GM19025 (cell line): ENCODE measurements around the gene ZNF445.
"Not testable (repeated sequence)": the region's sequence is repeated elsewhere in the genome, so short reads cannot be mapped to it uniquely, and the experiment has no call there.

Experiments
- ATAC-seq: cut with Tn5 transposase; IDR thresholded peaks from one replicate; pipeline ENCODE4 v1.9.1; 2021; ENCODE audit warnings: mild to moderate bottlenecking, low read depth, moderate library complexity; ENCODE audit not compliant: unreplicated experiment

ZNF445 gene

GRCh38 chr3:44478055-44478468 lies 592 bp upstream of the ZNF445 start:
- no peak for ATAC-seq

GRCh38 chr3:44476963-44477311 lies 533 bp downstream of the ZNF445 start:
- ATAC-seq = no peak

DNA sequence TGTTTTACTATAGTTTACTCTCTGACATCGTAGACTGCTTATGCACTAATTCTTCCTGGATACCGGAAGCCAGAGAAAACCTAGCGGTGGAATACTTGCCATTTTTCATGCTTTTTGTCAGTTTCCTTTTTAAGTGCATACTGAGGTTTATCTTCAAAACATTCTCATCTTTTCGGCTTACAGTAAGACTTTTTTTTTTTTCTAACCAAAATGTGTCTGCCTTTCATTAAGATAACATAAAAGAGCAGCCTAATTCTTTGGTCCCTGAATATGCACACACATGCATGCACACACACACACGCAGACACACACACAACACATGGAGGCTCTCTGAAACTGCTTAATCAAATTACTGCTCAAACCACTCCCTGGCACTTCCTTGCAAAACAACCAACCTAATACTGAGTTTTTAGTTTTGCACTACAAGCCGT lies 1.3 kb downstream of the ZNF445 start:
- no peak for ATAC-seq

- not testable (repeated sequence) for ATAC-seq
These were observed 2.6 kb downstream of the ZNF445 start for GRCh38 chr3:44474886-44475285.

- no peak for ATAC-seq
These were observed 7.0 kb downstream of the ZNF445 start for GRCh38 chr3:44470430-44470829.

DNA sequence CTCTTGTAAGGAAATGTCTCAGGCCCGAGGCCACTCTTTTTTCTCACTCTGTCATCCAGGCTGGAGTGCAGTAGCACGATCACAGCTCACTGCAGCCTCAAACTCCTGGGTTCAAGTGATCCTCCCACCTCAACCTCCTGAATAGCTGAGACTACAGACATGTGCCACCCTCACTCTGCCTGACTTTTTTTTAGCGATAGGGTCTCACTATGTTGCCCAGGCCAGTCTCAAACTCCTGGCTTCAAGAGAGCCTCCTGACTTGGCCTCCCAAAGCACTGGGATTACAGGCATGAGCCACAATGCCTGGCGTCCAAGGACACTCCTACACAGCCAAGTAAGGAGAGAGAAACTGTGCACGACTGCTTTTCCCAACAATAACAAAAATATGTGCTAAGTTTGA lies 7.6 kb downstream of the ZNF445 start:
- no peak for ATAC-seq

- ATAC-seq = no peak
These were observed 8.6 kb downstream of the ZNF445 start for GRCh38 chr3:44468572-44469520.

- not testable (repeated sequence) for ATAC-seq
These were observed 9.4 kb downstream of the ZNF445 start for GRCh38 chr3:44468099-44468537.

DNA sequence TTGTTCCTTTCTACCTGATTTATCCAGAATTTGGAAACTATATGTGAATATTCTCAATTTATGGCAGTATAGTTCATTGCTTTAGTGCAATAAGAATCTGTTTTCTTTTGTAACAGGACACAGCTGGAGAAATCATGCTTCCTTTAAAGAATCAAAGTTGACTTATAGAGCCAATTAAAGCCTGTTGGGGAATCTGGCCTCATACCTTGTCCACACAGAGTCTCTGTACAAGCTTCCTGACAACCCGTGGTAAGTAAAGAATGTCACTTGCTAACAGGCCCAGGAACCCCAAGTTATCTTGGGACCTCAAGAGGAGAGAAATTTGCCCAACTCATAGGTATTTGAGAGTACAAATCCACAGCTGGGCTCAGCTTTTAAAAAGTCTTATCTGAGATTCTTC lies 10.2 kb downstream of the ZNF445 start:
- no peak for ATAC-seq

DNA sequence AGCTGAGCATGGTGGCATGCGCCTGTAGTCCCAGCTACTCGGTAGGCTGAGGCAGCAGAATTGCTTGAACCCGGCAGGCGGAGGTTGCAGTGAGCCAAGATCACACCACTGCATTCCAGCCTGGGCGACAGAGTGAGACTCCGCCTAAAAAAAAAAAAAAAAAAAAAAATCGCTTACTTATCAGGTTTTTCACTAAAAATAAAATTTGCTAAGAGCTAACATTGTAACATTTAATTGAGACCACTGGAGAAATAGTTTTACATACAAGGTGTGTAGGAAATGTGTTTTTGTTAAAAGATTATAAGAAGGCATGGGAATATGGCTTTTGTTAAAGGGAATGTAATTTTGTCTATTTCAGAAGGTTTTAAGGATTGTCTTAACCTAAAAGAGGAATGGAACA lies 12.6 kb downstream of the ZNF445 start:
- ATAC-seq = not testable (repeated sequence)

GRCh38 chr3:44464509-44464908 lies 13.0 kb downstream of the ZNF445 start:
- no peak for ATAC-seq

DNA sequence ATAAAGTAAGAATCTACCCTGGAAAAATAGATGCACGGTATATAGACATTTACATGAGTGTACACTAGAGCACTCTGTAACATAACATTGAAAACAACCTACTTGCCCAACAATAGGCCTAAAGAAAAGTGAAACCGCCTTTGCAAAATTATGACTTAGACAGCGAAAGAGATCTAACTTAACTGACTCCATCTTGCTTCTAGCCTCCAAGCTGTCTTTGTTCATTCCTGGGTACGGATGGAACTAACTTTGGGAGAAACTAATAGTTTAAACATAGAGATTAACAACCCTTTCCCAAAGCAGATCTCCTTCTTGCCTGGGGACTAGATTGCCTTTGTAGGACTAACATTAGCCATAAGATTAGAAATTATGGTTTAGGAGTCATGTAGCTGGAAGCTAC lies 17.4 kb downstream of the ZNF445 start:
- ATAC-seq = not testable (repeated sequence)

DNA sequence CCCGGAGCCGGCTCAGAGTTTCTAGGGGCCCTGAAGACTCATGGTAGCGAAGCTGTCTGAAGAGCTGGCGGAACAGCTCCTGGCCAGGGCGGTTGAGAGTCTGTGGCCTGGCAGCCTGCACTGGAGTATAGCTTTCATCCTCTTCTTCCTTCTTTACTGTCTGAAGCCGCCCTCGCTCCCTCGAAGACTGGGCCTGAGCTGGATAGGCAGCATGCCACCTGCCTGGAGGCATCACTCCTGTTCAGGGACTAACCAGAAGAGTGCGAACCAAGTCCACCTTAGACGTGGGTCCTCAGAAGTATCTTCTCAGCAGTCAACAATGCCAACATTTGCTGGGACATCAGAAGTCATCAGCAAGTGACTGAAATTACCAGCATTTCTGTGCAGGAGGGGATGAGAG lies 22.2 kb downstream of the ZNF445 start:
- ATAC-seq = no peak

DNA sequence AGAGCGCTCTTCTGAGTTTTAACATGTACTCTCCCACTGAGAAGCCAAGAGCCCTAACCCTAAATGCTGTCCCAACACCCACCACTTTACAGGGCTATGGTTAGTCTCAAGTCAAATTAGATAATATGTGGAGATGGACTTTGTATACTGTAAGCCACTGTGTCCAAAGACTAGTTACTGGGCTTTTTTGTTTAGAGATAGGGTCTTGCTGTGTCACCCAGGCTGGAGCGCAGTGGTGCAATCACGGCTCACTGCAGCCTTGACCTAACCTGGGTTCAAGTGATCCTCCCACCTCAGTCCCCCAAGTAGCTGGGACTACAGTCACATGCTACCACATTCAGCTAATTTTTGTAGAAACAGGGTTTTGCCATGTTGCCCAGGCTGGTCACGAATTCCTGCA lies 23.2 kb downstream of the ZNF445 start:
- ATAC-seq = no peak

- ATAC-seq = no peak
These were observed 26.0 kb downstream of the ZNF445 start for GRCh38 chr3:44451441-44451840.

GRCh38 chr3:44446929-44447328 lies 30.5 kb downstream of the ZNF445 start:
- no peak for ATAC-seq

- no peak for ATAC-seq
These were observed 31.7 kb downstream of the ZNF445 start for GRCh38 chr3:44445786-44446185.

DNA sequence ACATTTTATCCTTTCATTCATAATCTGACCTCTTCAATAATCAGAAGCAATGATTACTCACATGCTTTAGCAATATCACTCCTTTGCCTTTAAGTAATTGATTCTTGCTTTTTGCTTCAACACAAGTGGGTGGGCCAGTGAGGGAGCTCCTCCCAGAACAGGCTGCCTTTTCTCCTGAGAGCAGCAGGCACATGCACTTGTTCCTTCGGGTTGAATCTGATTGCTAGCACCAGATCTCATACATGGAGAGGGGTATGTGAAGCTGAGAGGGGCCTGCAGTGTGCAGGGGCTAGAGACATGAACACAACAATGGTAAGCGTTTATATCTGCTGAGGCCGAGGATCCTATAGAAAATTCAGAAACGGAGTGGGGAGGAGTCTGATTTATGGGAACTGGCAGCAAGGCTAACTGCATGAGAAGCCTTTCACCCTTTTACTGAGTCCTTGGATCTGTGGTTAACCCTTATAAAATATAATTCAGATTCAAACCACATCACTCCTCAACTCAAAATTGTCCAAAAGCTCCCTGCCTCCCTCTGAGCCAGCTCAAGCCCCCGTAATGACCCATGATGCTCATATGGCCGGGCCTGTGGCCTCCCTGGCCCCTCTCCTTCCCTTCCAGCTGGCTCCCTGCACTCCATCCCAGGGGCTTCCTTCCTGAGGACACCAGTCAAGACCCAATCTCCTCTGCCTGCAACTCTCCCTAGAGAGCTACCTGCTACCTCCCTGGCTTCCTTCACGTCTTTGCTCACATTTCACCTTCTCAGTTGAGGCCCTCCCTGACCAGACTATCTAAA lies 32.4 kb downstream of the ZNF445 start:
- ATAC-seq = no peak

DNA sequence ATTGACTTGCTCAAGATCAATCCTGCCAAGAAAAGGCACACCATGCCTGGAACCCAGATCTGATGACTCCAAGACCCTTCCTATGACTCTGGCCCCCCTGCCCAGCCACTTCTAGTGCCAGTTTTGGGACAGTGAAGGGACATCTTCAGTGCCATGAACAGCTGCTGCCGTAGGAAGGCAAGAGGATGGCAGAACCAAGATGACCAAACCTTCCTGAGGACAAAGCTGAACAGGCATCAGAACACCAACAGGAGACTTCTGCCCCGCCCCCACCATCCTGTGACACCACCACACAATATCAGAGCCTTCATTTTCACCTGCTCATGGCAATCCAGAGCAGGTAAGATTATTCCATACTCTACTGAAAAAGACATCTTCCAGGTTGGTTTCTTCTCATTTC lies 33.0 kb downstream of the ZNF445 start:
- no peak for ATAC-seq

GRCh38 chr3:44442596-44443309 lies 34.7 kb downstream of the ZNF445 start:
- no peak for ATAC-seq
